CD1c-positive myeloid dendritic cell (primary cell): Measurements from ENCODE around the gene COL5A2.

Experiments used
- DNase-seq: peaks from one replicate; pipeline ENCODE4 v3.0.0-alpha.2; 2016; ENCODE audit errors: extremely low spot score

Gene COL5A2

GRCh38 chr2:189147361-189147760 lies 32.2 kb downstream of the COL5A2 start:
- no peak for DNase-seq

GRCh38 chr2:189146553-189146952 lies 33.0 kb downstream of the COL5A2 start:
- DNase-seq, result no peak

GRCh38 chr2:189144700-189145211 lies 34.8 kb downstream of the COL5A2 start:
- DNase-seq, result no peak

DNA sequence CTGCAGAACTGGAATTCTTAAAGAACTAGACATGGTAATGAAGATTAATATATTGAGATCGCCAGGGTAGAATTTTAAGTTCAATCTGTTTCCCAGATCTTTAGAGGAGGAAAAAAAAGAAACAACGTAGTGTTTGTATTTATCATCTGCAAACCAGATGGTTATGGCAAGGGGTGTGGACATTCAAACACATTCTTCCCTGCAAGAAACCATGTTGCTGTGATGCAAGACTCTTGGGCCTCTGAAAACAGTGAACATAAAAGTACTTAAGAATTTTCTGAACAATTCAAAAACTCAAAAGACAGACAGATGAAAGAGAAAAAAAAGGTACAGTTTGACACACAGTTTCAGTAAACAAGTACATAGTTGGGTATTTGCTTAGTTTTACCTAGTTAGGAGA lies 35.6 kb downstream of the COL5A2 start:
- no peak for DNase-seq

DNA sequence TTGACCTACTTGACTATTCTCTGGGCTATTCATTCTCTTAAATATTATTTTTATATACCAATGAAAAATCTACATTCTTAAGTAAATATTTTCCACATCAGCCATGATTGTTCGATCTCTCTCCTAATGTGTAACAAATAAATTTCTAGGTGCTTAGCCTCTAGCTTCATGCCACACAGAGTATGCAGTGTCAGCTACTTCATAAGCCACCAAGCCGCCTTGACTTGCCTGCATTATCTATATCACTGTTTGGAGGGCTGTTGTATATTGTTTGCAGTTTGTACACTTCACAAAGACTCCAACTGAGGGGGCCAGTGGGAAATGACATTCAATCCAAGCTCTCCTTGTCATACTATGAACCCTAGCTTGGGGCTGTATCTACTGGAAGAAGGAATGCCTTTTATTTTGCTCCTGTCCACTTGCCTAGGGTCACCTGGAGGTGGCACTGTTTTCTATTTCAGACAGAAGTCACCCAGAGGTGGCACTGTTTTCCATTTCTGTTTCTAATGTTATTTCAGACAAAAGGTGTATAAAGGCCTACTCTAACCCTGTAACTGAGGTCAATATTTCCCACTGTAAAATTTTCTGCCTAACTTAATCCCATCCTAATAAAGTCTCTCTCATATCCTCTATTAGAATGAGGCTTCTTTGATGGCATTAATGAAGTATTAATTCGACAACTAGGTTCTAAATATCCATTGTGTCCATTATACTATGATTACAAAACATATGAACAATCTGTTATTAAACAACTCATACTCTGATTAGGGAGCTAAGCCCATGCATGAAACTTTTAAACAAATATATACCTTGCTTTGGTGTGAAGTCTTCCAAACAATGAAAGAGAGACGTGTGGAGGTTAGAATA lies 36.4 kb downstream of the COL5A2 start:
- DNase-seq, result peak; percentile 52

DNA sequence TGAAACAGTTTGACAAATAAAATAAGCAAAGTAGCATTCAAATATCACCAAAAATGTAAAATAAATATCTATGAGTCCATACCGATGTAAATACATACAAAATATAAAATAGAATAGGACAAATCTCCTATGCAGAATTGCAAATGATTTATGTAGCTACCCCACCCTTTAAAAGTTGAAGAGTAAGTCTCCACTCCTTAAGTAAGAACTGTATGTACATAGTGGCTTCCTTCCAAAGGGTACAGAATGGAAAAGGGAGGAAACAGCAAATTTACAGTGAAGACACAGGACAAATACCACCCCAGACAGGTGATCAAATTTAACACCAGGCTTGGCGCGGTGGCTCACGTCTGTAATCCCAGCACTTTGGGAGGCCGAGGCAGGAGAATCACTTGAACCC lies 40.8 kb downstream of the COL5A2 start:
- DNase-seq, result no peak

- no peak for DNase-seq
These were observed 42.0 kb downstream of the COL5A2 start for GRCh38 chr2:189137519-189137918.

- no peak for DNase-seq
These were observed 45.1 kb downstream of the COL5A2 start for GRCh38 chr2:189134485-189134884.

- DNase-seq, result no peak
These were observed 47.6 kb downstream of the COL5A2 start for GRCh38 chr2:189131991-189132390.

- no peak for DNase-seq
These were observed 49.6 kb downstream of the COL5A2 start for GRCh38 chr2:189129971-189130370.

DNA sequence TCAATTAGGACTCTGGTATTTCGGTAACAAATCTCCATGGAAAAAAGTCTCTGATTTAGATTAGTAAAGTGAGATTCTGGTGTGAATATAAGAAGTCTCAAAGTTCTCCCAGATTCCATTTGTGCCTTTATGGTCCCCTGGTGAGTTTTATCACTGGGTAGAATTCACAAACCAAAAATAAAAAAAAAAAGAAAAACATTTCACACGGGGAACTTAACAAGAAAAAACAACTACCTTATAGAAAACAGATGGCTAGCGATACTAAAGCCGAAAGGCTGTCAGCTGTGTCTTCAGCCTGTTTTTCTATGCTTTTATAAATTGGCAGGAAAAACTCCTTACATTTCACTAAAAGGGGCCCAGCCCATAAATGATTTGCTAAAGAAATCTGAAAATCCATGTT lies 50.6 kb downstream of the COL5A2 start:
- DNase-seq, result no peak

DNA sequence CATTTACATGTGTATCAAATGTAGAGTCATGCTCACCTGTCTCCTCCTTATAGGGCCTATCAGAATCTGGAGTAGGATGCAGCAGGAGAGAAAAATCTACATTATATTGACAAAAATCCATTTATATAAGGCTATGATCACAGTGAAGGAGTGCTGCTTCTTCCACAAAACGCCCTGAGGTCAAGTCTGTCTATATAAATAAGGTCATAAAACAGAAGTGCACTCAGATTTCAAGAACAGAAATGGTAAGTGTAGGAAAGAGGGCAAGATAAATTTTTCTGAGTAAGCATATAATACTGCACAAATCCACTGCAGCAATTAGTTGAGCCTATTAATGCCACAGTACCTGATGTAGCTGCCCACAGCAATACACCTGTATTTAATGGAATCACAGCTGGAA lies 51.8 kb downstream of the COL5A2 start:
- DNase-seq, result no peak

DNA sequence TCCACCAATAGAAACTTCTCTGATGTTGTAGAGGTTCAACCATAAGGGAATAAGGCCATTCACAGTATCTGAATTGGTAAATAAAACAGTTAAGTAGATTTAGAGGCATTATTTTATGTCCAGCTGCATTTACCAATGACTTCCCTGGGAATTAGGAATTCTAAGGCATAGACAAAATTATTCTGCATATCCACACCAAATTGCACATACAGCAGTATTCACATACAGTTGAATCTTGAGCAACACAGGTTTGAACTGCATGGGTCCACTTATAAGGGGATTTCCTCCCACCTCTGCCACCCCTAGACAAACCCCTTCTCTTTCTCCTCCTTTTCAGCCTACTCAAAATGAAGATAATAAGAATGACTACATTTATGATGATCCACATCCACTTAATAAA lies 54.4 kb downstream of the COL5A2 start:
- no peak for DNase-seq

DNA sequence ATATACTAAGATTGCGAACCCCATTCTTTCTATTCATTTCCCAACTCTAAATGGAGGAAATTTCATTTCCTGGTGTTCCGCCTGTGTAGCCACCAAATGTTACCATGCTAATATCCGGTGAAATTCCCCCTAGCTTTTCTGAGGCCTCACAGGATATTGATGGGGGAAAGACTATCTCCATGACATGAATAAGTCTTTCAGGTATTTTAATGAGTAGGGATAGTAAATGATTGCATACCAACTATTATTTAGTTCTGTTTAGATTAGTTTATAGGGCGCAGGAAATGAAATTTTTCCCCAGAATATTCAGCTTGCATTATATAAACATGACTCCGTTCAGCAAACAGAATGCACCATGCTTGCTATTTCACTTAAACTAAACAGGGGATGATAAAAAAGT lies 55.4 kb downstream of the COL5A2 start:
- no peak for DNase-seq

DNA sequence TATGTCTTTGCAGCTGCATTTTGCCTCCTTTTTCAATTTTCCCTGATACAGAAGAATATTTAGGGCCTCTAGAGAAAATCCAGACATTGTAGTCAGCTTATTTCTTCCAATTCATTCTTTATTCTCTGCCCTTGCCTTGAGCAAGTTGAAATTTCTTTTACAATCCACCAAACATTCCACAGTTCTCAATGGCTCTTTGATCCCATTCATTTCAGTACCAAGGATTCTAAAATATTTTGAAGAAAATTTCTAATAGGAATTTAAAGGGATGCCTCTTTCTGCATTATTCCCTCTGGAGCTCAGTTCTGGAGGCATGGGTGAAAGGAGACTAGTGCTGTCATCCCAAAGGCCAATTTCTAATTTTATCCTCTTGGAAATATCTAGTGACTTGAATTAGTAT lies 61.2 kb downstream of the COL5A2 start:
- DNase-seq, result no peak

- no peak for DNase-seq
These were observed 62.6 kb downstream of the COL5A2 start for GRCh38 chr2:189116979-189117378.

DNA sequence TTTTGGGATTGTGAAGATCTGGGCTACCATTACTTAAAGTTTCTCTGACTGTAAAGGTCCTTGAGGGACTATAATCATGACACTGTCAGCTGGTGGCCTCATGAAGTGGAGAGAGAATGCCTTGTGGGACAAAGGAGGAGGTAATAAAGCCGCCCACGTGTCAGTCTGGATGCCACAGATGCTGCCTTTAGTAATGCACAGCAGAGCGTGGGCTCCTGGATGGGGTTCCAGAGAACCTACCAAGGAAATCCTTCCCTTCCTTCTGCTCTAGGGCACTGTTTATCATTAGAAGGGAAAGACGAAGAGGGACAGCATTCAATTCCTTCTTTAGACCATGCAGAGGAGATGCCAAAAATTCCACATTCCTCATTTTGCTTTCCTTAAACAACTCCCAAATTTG lies 63.5 kb downstream of the COL5A2 start:
- DNase-seq, result no peak

- no peak for DNase-seq
These were observed 64.4 kb downstream of the COL5A2 start for GRCh38 chr2:189115126-189115525.

DNA sequence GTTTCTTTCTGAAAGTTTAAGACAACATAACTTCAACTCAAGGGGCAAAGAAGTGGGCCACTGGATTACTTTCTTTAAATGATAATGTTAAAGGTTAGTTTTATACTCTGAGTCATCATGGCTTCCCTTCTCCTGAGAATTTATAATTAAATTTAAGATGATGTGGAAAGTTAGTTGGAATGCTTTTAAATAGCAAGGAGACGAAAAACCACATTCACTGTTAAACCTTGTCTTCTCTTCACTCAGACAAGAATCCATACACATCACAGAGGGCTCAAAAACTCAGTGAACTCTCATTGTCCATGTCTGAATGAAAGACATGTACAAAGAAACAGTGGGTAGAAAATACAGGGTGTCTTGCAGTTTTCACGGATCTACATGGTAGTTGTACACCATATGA lies 65.6 kb downstream of the COL5A2 start:
- DNase-seq, result no peak

- DNase-seq, result no peak
These were observed 68.4 kb downstream of the COL5A2 start for GRCh38 chr2:189111063-189111715.

DNA sequence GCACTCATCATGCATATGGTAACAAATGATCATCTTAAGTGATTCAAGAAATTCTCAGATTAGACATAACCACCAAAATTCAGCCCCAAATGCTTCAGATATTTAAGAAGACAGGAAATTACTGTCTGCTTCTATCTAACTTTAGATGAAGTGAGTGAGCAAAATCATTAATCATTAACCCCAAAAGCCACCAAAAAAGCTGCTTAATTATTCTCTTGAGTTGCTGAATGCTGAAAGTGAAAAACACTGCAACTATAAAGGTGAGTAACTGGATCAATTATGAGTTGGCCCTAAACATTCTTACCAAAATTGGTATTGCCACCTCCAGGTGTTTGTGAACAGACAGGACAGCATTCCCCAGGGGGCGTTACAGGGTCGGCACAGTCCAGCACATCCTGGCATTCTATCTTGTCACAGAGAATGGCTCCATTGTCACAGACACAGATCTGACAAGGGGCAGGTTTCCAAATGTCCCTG lies 69.6 kb downstream of the COL5A2 start:
- no peak for DNase-seq

GRCh38 chr2:189104934-189105333 lies 74.6 kb downstream of the COL5A2 start:
- DNase-seq, result no peak

DNA sequence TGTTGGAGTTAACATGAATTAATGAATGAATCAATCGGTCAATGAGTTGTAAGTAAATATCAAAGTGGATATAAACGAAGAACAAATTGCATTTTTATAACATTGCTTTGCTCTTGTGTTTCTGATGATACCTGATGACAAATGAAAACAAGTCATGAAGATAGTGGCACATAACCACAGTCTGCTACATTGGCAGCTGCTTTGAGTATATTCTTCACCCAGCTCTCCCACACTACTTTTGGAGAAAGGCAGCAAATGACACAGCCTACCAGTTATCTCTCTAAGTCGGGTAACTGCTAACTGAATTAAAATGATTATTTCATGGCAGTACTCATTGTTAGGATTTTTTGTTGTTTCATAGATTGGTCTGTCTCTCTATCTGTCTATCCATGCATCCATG lies 76.8 kb downstream of the COL5A2 start:
- DNase-seq, result no peak
